Stimulated activated CD4-positive, alpha-beta T cell treated with anti-CD3 and anti-CD28 coated beads, Interleukin-12 subunit alpha, Interleukin-12 subunit beta, amount 100 ng/mL, for 48 hours (primary cell): ENCODE data around the gene EXD3.
"Not testable (repeated sequence)": the region's sequence is repeated elsewhere in the genome, so short reads cannot be mapped to it uniquely, and the experiment has no call there.

ENCODE experiments used
- DNase-seq, 3 donors: peaks; one replicate each; pipeline ENCODE4 v3.0.0-alpha.2; 2020; ENCODE audit warnings: low read depth in 2 of 3, low spot score in 1 of 3

The EXD3 gene

GRCh38 chr9:137381501-137382443 lies 41.2 kb downstream of the EXD3 start:
- DNase-seq: no peak

- DNase-seq: no peak
These were observed 42.4 kb downstream of the EXD3 start for GRCh38 chr9:137380606-137381005.

- DNase-seq: no peak
These were observed 42.8 kb downstream of the EXD3 start for GRCh38 chr9:137380171-137380570.

- DNase-seq: no peak
These were observed 43.2 kb downstream of the EXD3 start for GRCh38 chr9:137379761-137380161.

DNA sequence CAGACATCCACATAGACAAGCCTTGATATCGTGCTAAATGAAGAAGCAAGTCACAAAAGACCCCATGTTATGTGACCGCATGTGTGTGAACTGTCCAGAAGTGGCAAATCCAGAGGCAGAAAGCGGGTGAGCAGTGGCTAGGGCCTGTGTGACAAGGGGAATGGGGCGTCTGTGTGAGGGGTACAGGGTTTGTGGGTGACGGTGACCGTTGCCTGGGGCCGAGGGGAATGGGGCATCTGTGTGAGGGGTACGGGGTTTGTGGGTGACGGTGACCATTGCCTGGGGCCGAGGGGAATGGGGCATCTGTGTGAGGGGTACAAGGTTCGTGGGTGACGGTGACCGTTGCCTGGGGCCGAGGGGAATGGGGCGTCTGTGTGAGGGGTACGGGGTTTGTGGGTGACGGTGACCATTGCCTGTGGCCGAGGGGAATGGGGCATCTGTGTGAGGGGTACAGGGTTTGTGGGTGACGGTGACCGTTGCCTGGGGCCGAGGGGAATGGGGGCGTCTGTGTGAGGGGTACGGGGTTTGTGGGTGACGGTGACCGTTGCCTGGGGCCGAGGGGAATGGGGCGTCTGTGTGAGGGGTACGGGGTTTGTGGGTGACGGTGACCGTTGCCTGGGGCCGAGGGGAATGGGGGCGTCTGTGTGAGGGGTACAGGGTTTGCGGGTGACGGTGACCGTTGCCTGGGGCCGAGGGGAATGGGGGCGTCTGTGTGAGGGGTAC lies 44.1 kb downstream of the EXD3 start:
- not testable (repeated sequence) for DNase-seq

DNA sequence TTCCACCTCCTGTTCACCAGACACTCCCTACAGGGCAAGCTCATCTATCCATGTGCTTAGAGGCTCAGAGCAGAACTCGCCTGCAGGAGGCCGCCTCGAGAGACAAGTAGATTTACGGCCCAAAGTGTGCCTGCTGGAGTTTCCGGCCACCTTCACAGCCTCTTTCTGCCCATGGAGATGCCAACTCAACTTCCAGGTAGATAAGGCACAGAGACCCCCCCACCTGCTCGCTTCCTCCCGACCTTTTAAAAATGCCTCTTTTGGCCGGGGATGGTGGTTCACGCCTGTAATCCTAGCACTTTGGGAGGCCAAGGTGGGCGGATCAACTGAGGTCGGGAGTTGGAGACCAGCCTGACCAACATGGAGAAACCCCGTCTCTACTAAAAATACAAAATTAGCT lies 46.6 kb downstream of the EXD3 start:
- no peak for DNase-seq

DNA sequence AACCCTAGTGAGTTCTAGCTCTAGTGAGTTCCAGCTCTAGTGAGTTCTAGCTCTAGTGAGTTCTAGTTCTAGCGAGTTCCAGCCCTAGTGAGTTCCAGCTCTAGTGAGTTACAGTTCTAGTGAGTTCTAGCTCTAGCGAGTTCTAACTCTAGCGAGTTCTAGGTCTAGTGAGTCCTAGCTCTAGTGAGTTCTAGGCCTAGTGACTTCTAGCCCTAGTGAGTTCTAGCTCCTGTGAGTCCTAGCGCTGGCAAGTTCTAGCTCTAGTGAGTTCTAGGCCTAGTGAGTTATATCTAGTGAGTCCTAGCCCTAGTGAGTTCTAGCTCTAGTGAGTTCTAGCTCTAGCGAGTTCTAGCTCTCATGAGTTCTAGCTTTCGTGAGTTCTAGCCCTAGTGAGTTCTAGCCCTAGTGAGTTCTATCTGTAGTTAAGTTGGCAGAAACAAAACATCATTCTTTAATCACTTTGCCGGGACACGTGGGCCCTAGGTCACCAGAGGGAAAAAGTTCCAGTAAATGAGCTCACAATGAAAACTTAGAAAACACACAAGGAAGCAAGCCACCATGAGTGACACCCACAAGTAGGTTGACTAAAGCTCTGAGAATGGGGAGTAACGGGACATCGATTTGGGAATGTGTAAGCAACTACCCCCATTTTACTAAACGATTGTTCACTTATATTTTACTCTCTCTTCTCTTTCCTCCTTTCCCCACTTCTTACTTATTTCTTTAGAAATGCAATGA lies 47.5 kb downstream of the EXD3 start:
- no peak for DNase-seq

DNA sequence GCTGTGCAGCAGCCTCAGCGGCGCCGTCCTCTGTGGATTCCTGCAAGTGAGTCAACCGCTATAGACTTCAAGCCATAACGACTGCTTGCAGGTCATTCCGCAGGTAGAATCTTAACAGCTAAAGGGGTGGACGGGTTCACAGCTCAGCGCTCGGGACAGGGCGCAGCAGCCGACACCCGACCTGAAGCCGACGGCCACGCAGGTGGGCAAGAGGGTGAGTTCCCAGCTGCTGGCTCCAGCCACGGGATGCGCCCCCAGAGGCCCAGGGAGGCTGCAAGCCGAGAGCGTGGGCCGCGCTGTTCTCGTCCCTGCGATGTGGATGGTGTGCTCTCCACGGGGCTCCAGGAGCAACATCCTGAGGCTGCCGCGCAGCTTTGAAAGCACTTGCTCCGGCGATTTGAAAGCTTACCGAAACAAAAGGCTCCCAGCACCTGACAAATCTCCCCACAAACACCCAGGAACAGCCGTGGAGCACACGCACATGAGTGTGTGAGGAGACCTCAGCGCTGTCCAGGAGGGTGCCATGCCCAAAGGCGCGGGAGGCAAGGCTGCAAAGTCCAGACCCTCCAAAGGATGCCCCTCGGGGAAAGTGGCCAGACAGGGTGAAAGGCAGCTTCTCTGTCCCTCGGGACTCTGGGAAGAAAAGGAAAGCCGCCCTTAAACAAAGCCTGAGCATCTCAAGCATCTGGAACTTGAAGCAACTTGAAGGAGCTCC lies 48.7 kb downstream of the EXD3 start:
- DNase-seq: no peak

DNA sequence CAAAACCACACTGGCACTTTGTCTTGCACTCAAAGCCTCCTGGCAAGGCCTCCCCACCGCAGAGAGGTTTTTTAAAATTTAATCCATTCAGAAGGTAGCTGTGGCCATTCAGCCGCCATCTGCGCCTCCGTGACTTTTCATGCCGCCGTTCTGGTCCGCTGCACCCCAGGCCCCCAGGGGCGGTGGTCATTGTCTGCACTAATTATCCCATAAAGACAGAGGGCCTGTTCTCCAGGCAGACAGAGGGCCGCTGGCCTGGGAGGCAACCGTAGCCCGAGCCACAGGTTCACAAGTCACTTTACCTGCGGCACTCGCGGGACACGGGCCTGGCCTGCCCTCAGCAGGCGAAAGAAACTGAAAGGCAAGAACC lies 49.4 kb downstream of the EXD3 start:
- no peak for DNase-seq

GRCh38 chr9:137372693-137373610 lies 50.0 kb downstream of the EXD3 start:
- DNase-seq: no peak

- DNase-seq: no peak
These were observed 50.9 kb downstream of the EXD3 start for GRCh38 chr9:137371946-137372651.

DNA sequence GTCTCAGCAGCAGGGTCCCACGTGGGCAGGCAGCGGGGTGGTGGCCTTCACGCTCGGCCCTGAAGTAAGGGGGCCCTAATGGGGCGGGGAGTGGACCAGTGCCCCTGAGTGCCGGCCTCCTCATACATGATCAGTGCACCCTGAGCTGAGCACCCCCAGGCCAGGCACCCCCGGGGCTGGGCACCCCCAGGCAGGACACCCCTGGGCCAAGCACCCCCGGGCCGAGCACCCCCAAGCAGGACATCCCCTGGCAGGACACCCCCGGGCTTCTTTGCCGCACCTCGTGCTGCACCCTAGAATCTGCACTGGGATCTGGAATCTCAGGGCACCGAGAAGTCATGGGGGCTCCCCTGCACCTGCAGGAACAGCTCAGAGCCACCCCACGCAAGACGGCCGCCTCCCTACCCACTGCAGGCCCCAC lies 51.4 kb downstream of the EXD3 start:
- DNase-seq: no peak

GRCh38 chr9:137370865-137371520 lies 52.0 kb downstream of the EXD3 start:
- no peak for DNase-seq

- no peak for DNase-seq
These were observed 52.8 kb downstream of the EXD3 start for GRCh38 chr9:137369911-137370764.

- no peak for DNase-seq
These were observed 53.7 kb downstream of the EXD3 start for GRCh38 chr9:137369061-137369787.

- no peak for DNase-seq
These were observed 54.4 kb downstream of the EXD3 start for GRCh38 chr9:137368431-137369035.
